NCI-H2196 (cell line): ENCODE data around the gene PLOD2.
A peak's percentile ranks its signal among the peaks of the same experiment; 100 is the strongest.

Source experiments
- DNase-seq: peaks from one replicate; lab custom pipeline; 2025; ENCODE audit not compliant: unreplicated experiment; lab: John Stamatoyannopoulos, UW

The PLOD2 gene

DNA sequence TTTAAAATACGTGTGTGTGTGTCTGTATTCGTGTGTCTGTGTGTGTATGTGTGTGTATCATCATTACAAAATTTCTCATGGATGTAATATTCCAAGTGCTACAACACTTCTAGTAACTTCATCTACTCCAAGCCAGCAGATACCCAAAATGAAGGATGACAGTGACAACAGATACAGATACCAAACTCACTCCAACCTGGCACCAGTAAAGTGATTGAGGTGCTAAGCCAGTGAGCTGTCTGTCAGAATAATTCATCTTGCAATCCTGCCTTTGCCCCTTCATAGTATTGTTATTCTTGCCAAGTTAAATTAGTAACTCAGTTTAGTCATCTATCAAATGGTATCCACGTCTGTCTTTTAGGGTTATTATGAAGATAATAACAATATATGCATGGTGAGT lies 58.1 kb downstream of the PLOD2 start:
- DNase-seq, result no peak

DNA sequence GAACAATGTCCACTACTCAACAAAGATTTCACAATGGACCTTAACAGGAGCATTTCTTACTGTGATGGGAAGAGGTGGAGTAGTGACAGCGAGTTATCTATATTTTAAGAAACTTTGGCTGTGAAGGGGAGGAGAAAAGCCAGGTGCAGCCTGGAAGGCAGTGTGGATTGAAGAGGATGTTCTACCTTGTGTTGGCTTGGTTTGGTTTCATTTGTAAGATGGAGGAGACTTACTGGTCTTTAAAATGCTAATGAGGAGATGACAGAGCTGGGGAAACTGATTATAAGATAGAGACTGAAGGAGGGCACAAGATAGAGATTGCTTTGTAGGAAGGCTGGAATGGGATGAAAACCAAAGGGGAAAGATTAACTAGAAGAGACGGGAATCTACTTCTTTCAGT lies 59.4 kb downstream of the PLOD2 start:
- DNase-seq, result no peak

- no peak for DNase-seq
Measured at GRCh38 chr3:146100825-146101444, 60.0 kb downstream of the PLOD2 start.

- no peak for DNase-seq
Measured at GRCh38 chr3:146100180-146100579, 60.8 kb downstream of the PLOD2 start.

DNA sequence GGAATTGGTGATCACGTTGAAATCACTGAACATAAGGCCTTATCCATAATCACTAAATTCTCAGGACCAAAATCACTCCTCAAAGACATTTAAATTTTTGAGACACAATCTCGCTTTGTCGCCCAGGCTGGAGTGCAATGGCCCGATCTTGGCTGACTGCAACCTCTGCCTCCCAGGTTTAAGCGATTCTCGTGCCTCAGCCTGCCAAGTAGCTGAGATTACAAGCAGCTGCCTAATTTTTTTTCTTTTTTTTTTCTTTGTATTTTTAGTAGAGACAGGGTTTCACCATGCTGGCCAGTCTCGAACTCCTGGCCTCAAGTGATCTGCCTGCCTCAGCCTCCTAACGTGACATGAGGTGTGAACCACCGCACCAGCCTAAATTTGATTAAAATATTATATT lies 61.7 kb downstream of the PLOD2 start:
- no peak for DNase-seq

DNA sequence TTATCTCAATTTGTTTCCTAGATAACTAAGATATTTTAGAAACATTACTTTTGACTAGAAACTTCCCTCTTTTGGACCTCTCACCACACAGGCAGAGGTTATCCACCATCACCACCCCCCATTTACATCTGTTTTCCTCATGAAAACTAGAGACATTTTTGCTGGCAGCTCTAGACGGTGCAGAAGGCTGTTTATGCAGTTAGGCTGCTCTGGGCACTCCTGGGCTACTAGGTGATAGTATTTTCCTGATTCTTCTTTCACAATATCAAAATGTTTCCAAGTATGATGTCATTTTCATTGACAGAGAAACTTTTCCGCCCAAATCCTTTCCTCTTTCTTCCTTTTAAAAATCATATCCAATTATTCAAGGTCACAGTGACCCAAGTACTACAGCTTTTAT lies 67.1 kb downstream of the PLOD2 start:
- DNase-seq, result no peak

- DNase-seq, result no peak
Measured at GRCh38 chr3:146092230-146092629, 68.8 kb downstream of the PLOD2 start.

GRCh38 chr3:146091397-146091796 lies 69.6 kb downstream of the PLOD2 start:
- DNase-seq, result no peak

GRCh38 chr3:146090521-146090920 lies 70.5 kb downstream of the PLOD2 start:
- no peak for DNase-seq

GRCh38 chr3:146088840-146089239 lies 72.1 kb downstream of the PLOD2 start:
- no peak for DNase-seq

- DNase-seq, result no peak
Measured at GRCh38 chr3:146087116-146087515, 73.9 kb downstream of the PLOD2 start.

- no peak for DNase-seq
Measured at GRCh38 chr3:146086211-146086610, 74.8 kb downstream of the PLOD2 start.

DNA sequence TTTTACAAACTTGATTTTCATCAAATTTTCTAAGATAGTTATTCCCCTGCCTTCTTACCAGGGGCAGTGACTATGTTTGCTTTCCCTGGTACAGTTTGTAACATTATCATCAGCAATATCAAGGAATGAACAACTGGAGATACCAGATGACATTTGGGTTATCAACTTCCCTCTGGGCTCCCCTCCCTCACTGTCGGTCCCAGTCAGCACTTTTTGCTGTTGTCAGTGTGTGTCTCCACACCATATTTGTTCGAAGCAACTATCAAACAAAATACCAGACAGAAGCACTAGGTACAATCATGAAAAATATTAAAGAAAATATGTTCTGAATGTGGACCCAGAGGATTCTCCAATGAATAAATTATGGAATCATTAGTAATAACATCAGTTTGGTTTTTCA lies 75.3 kb downstream of the PLOD2 start:
- DNase-seq, result no peak

DNA sequence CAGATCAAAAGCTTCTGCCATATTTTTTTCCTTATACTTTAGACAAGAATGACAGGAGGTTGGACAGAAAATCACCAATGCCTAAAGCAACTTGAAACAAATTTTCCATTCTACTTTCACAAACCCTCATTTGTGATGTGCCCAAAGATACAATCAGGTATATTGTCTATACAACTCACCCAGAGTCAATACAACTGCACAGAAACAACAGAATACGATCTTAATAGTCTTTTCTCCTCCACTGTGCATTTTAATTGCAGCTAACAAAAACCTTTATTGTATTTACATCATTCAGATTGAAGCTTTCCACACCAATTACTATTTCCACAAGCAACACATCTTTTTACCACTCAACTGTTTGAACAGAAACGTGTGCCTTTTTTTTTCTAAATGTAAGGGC lies 80.4 kb downstream of the PLOD2 start:
- no peak for DNase-seq

GRCh38 chr3:146078031-146078430 lies 83.0 kb downstream of the PLOD2 start:
- no peak for DNase-seq

DNA sequence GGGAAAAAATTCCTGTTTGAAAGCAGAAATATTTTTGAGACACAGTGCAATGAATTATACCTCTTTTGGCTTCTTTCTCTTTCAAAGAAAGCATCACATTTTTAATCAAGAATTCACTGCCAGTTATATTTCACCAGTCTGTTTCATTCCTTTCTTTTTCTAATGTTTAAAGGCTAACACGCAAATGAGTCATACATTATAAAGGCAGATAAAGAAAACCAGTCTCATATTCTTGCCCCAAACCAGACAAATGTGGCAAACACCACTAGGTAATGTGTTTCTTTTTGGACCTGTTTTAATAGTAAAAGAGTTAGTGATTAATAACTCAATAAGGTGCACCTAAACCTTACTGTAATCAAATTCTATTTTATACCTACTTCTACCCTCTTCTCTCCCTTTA lies 83.8 kb downstream of the PLOD2 start:
- no peak for DNase-seq

DNA sequence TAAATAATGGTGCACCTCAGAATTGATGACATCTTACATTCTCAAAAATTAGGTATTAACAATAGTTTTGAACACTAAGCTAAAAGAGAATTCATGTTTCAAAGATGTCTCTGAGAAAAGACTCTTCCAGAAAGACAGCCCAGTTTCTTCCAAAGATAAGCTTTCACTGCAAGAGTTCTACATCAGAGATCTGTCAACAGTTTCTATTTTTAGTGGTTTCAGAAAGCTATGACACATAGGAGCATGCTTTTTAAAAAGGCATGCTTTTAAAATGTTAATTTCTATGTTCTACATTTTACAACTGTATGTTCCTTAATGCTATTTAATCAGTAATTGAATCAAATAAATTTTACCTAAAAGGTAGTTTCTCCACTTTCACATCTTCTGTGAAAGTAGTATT lies 88.2 kb downstream of the PLOD2 start:
- no peak for DNase-seq

- DNase-seq, result no peak
Measured at GRCh38 chr3:146072061-146072460, 88.9 kb downstream of the PLOD2 start.

DNA sequence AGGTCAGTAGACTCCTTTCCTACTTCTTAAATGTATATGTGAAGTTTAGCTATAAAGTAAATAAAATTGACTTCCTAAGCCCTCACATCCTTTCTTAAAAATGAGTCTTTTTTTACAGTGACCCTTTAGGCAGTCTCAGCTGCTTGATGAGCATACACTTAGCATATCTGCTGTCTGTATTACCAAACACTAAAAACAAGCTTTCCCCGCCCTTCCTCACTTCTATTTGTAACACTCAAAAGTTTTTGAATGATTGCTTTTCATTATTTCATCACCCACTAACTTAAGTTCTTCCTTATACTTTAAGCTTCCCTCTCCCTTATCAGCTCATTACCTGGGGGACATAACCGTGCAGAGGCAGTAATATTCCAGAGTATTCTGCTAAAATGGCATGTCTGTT lies 89.4 kb downstream of the PLOD2 start:
- no peak for DNase-seq

DNA sequence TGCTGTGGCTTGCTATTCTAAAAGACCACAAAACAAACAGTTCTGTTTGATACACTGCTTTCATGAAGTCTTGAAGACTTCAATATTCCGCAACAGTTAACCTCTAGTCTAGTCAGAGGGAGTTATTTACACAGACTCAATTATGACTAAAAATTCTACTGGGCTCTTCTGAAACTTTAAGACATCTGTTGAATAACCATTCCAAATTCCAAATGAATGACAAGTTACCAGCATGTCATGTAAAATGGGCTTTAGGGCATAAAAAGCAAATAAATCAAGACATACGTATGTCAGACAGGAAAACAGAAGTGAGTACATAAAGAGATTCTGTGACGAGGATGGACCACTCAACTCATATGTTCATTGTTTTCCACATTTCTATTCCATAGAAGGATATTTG lies 93.9 kb downstream of the PLOD2 start:
- DNase-seq, result no peak

- DNase-seq, result peak; percentile 69
Measured at GRCh38 chr3:146065573-146066006, 95.4 kb downstream of the PLOD2 start.

DNA sequence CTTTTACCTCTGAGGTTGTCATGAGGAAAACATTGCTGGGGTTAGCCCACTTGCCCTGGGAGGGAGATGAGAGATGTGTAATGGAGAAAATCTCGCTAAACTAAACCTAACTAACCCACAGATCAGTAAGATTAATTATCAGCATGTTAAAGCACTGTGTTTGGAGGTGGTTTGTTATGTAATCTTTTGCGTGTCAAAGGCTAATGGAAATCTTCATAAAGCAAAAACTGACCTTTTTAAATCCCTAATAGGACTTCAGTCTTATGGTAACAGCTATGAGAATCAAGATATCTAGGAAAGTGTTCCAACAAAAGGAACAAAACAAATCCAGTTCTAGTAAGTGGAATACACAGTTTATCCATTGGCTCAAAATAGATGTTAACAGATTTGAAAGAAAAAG lies 102.7 kb downstream of the PLOD2 start:
- DNase-seq, result no peak

GRCh38 chr3:146052791-146053310 lies 108.1 kb downstream of the PLOD2 start:
- no peak for DNase-seq
